Midbrain (tissue), 1 donor: ENCODE measurements around the gene CLCN6.

ENCODE experiments used
- DNase-seq: peaks from one replicate; lab custom pipeline; 2025; lab: John Stamatoyannopoulos, UW

The CLCN6 gene

GRCh38 chr1:11779715-11780379 lies 26.1 kb upstream of the CLCN6 start:
- DNase-seq: no peak

GRCh38 chr1:11780380-11781147 lies 25.4 kb upstream of the CLCN6 start:
- no peak for DNase-seq

- no peak for DNase-seq
Observed at GRCh38 chr1:11781297-11781696, 24.7 kb upstream of the CLCN6 start.

- no peak for DNase-seq
Observed at GRCh38 chr1:11782127-11782708, 23.8 kb upstream of the CLCN6 start.

GRCh38 chr1:11783556-11783955 lies 22.4 kb upstream of the CLCN6 start:
- DNase-seq: no peak

- DNase-seq: no peak
Observed at GRCh38 chr1:11784256-11784992, 21.6 kb upstream of the CLCN6 start.

GRCh38 chr1:11784993-11785769 lies 20.8 kb upstream of the CLCN6 start:
- peak; percentile 26 for DNase-seq

- no peak for DNase-seq
Observed at GRCh38 chr1:11786168-11786567, 19.8 kb upstream of the CLCN6 start.

GRCh38 chr1:11787251-11787803 lies 18.7 kb upstream of the CLCN6 start:
- DNase-seq: peak; percentile 23

GRCh38 chr1:11787804-11788436 lies 18.1 kb upstream of the CLCN6 start:
- DNase-seq: no peak

- no peak for DNase-seq
Observed at GRCh38 chr1:11788549-11789053, 17.4 kb upstream of the CLCN6 start.

- no peak for DNase-seq
Observed at GRCh38 chr1:11789126-11790067, 16.6 kb upstream of the CLCN6 start.

GRCh38 chr1:11790101-11790879 lies 15.7 kb upstream of the CLCN6 start:
- no peak for DNase-seq

- peak; percentile 50 for DNase-seq
Observed at GRCh38 chr1:11790880-11791715, 14.9 kb upstream of the CLCN6 start.

GRCh38 chr1:11792106-11792505 lies 13.9 kb upstream of the CLCN6 start:
- no peak for DNase-seq

- no peak for DNase-seq
Observed at GRCh38 chr1:11793819-11794218, 12.2 kb upstream of the CLCN6 start.

- no peak for DNase-seq
Observed at GRCh38 chr1:11794446-11795237, 11.3 kb upstream of the CLCN6 start.
